Endothelial cell of umbilical vein (primary cell): ENCODE measurements around the gene DAB1. TPM values are rescaled to one million over a fixed set of nuclear protein-coding genes. Genes with fewer than 3 reads are reported as not detected.

Experiments
- BruUV-seq: library from RNA; stranded (reverse); fragments of 400-500 nt; replicated peaks from 2 replicates; lab custom pipeline; 2021; lab: Mats Ljungman, UMichigan
- CTCF ChIA-PET: fragments of 300-600, 350-600 bp; sonication (Branson Sonifier 250); formaldehyde crosslinking; loops from one replicate; lab custom pipeline; 2021; ENCODE audit warnings: antibody characterized with exemption, inconsistent platforms; lab: Charles Lee
- POLR2A ChIA-PET: fragments of 300-600, 350-600 bp; sonication (Branson Sonifier 250); formaldehyde crosslinking; loops from one replicate; lab custom pipeline; 2021; ENCODE audit warnings: antibody characterized with exemption, inconsistent platforms; lab: Charles Lee
- DNase-seq: peaks from one replicate; pipeline ENCODE4 v3.0.0-alpha.2; 2011; ENCODE audit warnings: low read depth, low spot score
- FAIRE-seq: peaks from 2 replicates; lab custom pipeline; 2011; peaks lifted over from hg19 to GRCh38; lab: Jason Lieb, UNC
- H2AFZ ChIP-seq: 2 replicates; pipeline ENCODE4 v1.6.0; 2012; ENCODE audit warnings: low read depth, low read length, control low read depth, inconsistent platforms
- H3K27ac ChIP-seq: 2 replicates; pipeline ENCODE4 v1.5.1; 2011; ENCODE audit warnings: low read depth, mild to moderate bottlenecking, control low read depth, low read length, moderate library complexity; ENCODE audit not compliant: insufficient read depth
- H3K27me3 ChIP-seq, 2 experiments: 2 replicates each; pipeline versions ENCODE4 v1.6.0 to v1.6.1; 2011; ENCODE audit warnings: low read length in 2 of 2, mixed read lengths in 1 of 2; ENCODE audit not compliant: control insufficient read depth in 2 of 2, insufficient read depth in 2 of 2
- H3K36me3 ChIP-seq, 2 experiments: 2 replicates in 1 of 2; 3 replicates in 1 of 2; pipeline ENCODE4 v1.5.1; 2011; ENCODE audit warnings: low read length in 2 of 2, mild to moderate bottlenecking in 1 of 2, moderate library complexity in 1 of 2; ENCODE audit not compliant: control insufficient read depth in 2 of 2, insufficient read depth in 2 of 2; ENCODE audit errors: extremely low read depth in 1 of 2
- H3K4me1 ChIP-seq: 3 replicates; pipeline ENCODE4 v1.5.1; 2011; ENCODE audit warnings: mild to moderate bottlenecking, low read length; ENCODE audit not compliant: control insufficient read depth, insufficient read depth; ENCODE audit errors: extremely low read depth
- H3K4me2 ChIP-seq: 2 replicates; pipeline ENCODE4 v1.6.1; 2011; ENCODE audit warnings: low read length, control low read depth, mixed read lengths; ENCODE audit not compliant: insufficient read depth
- H3K4me3 ChIP-seq, 3 experiments: fragments of 200-600 bp in 1 of 3; sonication (generic), shearing (Covaris generic) in 1 of 3; replicated peaks in 1 of 3; 2 replicates each; pipeline ENCODE4 v1.5.1; 2011 to 2016; ENCODE audit warnings: control low read depth in 3 of 3, low read length in 3 of 3, mild to moderate bottlenecking in 2 of 3, inconsistent platforms in 1 of 3, low read depth in 1 of 3, moderate library complexity in 1 of 3; ENCODE audit not compliant: insufficient read depth in 1 of 3
- H3K79me2 ChIP-seq: 2 replicates; pipeline ENCODE4 v1.6.0; 2012; ENCODE audit warnings: low read length, inconsistent platforms; ENCODE audit not compliant: control insufficient read depth, insufficient read depth
- H3K9ac ChIP-seq: replicated peaks from 2 replicates; pipeline ENCODE3; 2011; ENCODE audit warnings: low read length, control low read depth; ENCODE audit not compliant: insufficient read depth; ENCODE audit errors: extremely low read depth
- H3K9me1 ChIP-seq: replicated peaks from 3 replicates; pipeline ENCODE4 v1.6.0; 2011; ENCODE audit warnings: mild to moderate bottlenecking, low read length; ENCODE audit not compliant: control insufficient read depth, insufficient read depth; ENCODE audit errors: extremely low read depth
- H3K9me3 ChIP-seq: replicated peaks from 2 replicates; pipeline ENCODE4 v1.5.1; 2012; ENCODE audit warnings: low read length, inconsistent platforms; ENCODE audit not compliant: control insufficient read depth, insufficient read depth
- H4K20me1 ChIP-seq: replicated peaks from 2 replicates; pipeline ENCODE3; 2011; ENCODE audit warnings: mild to moderate bottlenecking, low read length; ENCODE audit not compliant: control insufficient read depth, insufficient read depth; ENCODE audit errors: extremely low read depth
- EZH2 ChIP-seq: IDR thresholded peaks from 2 replicates; pipeline ENCODE4 v1.6.1; 2012; ENCODE audit warnings: borderline replicate concordance, low read depth, mild to moderate bottlenecking, moderate library complexity, low read length, inconsistent platforms; ENCODE audit not compliant: severe bottlenecking
- FOS ChIP-seq: IDR thresholded peaks from 2 replicates; pipeline ENCODE4 v1.6.1; 2011; ENCODE audit warnings: mild to moderate bottlenecking, low read length, moderate library complexity, borderline replicate concordance; ENCODE audit not compliant: insufficient read depth
- GATA2 ChIP-seq: IDR thresholded peaks from 2 replicates; pipeline ENCODE4 v1.7.0; 2011; ENCODE audit warnings: low read depth, mild to moderate bottlenecking, moderate library complexity, mixed read lengths, low read length; ENCODE audit not compliant: insufficient read length, insufficient read depth
- JUN ChIP-seq: IDR thresholded peaks from 2 replicates; pipeline ENCODE4 v1.6.1; 2011; ENCODE audit warnings: borderline replicate concordance, low read depth; ENCODE audit not compliant: insufficient read length, insufficient read depth
- MYC ChIP-seq: IDR thresholded peaks from one replicate; pipeline ENCODE4 v1.6.1; 2011; ENCODE audit warnings: mild to moderate bottlenecking, low read depth, low read length
- POLR2A ChIP-seq: IDR thresholded peaks from 2 replicates; pipeline ENCODE4 v1.6.1; 2012; ENCODE audit warnings: low read depth, mild to moderate bottlenecking, control low read depth, low read length
- POLR2AphosphoS5 ChIP-seq: IDR thresholded peaks from 2 replicates; pipeline ENCODE4 v1.6.1; 2012; ENCODE audit warnings: low read depth, mild to moderate bottlenecking, control low read depth, low read length, moderate library complexity; ENCODE audit not compliant: insufficient read depth
- dilution Hi-C: fragments of 300-500 bp; cut with MboI; formaldehyde crosslinking; loops from one replicate; pipeline ENCODE4 v1.15.0; 2019; ENCODE audit warnings: low sequenced_read_pairs; ENCODE audit not compliant: extremely low pct_ligation_motif_present
- intact Hi-C: fragments of 100-400 bp; cut with micrococcal nuclease; formaldehyde crosslinking; loops from one replicate; pipeline ENCODE4 v1.10.0; 2022
- polyA plus RNA-seq, 4 experiments: library from polyadenylated mRNA; depleted of rRNA in 3 of 4; stranded (reverse) in 3 of 4; unstranded in 1 of 4; fragments of >200 nt; gene quantifications; 2 replicates each; pipeline versions ENCODE4 v1.2.1 to v1.2.3, GENCODE V29; 2011 to 2012; ENCODE audit warnings: missing spikeins in 1 of 4
- total RNA-seq: library from RNA; stranded (reverse); gene quantifications from 2 replicates; pipeline ENCODE4 v1.2.3, GENCODE V29; 2021
- TF ChIP-seq, protein P1 (sequence below), 2 donors: IDR thresholded peaks; 1 replicate in 1 of 2; 2 replicates in 1 of 2; pipeline ENCODE4 v1.5.1; 2011; ENCODE audit warnings: low read length in 2 of 2, mild to moderate bottlenecking in 2 of 2, moderate library complexity in 2 of 2, control low read depth in 1 of 2, inconsistent platforms in 1 of 2, low read depth in 1 of 2; ENCODE audit not compliant: insufficient read depth in 1 of 2; ENCODE audit errors: extremely low read depth in 1 of 2
- TF ChIP-seq, protein P2 (sequence below): IDR thresholded peaks from 2 replicates; pipeline ENCODE4 v1.6.1; 2011; ENCODE audit not compliant: insufficient read depth, insufficient read length

The DAB1 gene
- total and polyA plus RNA-seq, 2 donors (not counting 3 experiments of a cell fraction or from before 2014, with no cell fraction given), result not detected

DNA sequence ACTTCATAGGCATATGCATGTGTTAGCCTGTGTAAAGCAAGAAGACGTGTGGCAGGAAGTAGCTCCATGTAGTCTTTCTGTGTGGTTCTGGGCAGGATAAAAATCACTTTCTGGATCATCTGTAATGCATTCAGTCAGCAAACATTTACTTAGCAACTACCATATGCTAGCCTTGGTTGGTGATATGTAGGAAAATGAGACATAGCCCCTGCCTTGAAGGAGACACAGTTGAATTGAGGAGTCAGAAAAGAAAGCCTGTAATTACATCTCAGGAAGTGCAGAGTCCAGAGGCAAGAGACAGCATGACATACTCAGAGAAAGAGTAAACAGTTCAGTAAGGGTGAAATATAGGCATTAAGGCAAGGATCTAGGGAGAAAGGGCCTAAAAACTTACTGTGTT lies 38.5 kb downstream of the DAB1 start:
- H3K4me1 ChIP-seq, result no peaks in the 10 kb centered on the region
- POLR2A ChIA-PET, result no interaction called here
- H3K9me3 ChIP-seq, result no peaks in the 10 kb centered on the region
- DNase-seq (no peak), FAIRE-seq (no peak)
- H3K9me1 ChIP-seq, result no peaks in the 10 kb centered on the region
- intact Hi-C loops (no loop called here), dilution Hi-C loops (no loop called here)
- no TSS peak for BruUV-seq
- H3K9ac ChIP-seq, result no peak overlapping the region
- H3K36me3 ChIP-seq, result no peaks in the 10 kb centered on the region
- no peaks in the 10 kb centered on the region for H3K27me3 ChIP-seq
- no peak overlapping the region for H3K4me2 ChIP-seq
- H2AFZ ChIP-seq, result no peak overlapping the region
- H4K20me1 ChIP-seq, result no peaks in the 10 kb centered on the region
- H3K4me3 ChIP-seq, result no peak overlapping the region
- TF ChIP-seq POLR2AphosphoS5, result no peak
- no peak for TF ChIP-seq POLR2A
- TF ChIP-seq, protein P1, sequence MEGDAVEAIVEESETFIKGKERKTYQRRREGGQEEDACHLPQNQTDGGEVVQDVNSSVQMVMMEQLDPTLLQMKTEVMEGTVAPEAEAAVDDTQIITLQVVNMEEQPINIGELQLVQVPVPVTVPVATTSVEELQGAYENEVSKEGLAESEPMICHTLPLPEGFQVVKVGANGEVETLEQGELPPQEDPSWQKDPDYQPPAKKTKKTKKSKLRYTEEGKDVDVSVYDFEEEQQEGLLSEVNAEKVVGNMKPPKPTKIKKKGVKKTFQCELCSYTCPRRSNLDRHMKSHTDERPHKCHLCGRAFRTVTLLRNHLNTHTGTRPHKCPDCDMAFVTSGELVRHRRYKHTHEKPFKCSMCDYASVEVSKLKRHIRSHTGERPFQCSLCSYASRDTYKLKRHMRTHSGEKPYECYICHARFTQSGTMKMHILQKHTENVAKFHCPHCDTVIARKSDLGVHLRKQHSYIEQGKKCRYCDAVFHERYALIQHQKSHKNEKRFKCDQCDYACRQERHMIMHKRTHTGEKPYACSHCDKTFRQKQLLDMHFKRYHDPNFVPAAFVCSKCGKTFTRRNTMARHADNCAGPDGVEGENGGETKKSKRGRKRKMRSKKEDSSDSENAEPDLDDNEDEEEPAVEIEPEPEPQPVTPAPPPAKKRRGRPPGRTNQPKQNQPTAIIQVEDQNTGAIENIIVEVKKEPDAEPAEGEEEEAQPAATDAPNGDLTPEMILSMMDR (IDR thresholded peaks at IDR 0.05; ENCODE audit: extremely low read depth in 1 of 2, insufficient read depth in 1 of 2, low read depth in 1 of 2, low read length in 2 of 2), result no peak
- no peak for TF ChIP-seq EZH2
- TF ChIP-seq MYC, result no peak
- TF ChIP-seq, protein P2, sequence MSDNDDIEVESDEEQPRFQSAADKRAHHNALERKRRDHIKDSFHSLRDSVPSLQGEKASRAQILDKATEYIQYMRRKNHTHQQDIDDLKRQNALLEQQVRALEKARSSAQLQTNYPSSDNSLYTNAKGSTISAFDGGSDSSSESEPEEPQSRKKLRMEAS, result no peak
- TF ChIP-seq GATA2, result no peak
- TF ChIP-seq JUN, result no peak
- no peak for TF ChIP-seq FOS
- H3K27ac ChIP-seq, result no peak overlapping the region
- CTCF ChIA-PET, result no interaction called here
- no peaks in the 10 kb centered on the region for H3K79me2 ChIP-seq
